AG04449 (cell line): ENCODE results near the gene FLNB.

Source experiments
- CTCF ChIA-PET: fragments of 350-600 bp; formaldehyde crosslinking; extraction: SDS; loops from one replicate; lab custom pipeline; 2021; ENCODE audit warnings: antibody characterized with exemption; lab: Yijun Ruan, JAX
- POLR2A ChIA-PET: fragments of 400-600, 350-600 bp; formaldehyde crosslinking; extraction: SDS; loops from one replicate; lab custom pipeline; 2020; ENCODE audit warnings: antibody characterized with exemption, inconsistent platforms; lab: Yijun Ruan, JAX
- DNase-seq: peaks from one replicate; pipeline ENCODE4 v3.0.0-alpha.2; 2010; ENCODE audit warnings: low read depth, low spot score
- H3K4me3 ChIP-seq: 2 replicates; pipeline ENCODE4 v1.5.1; 2011; ENCODE audit warnings: low read depth, mild to moderate bottlenecking, control low read depth, low read length
- TF ChIP-seq, protein P1 (sequence below): IDR thresholded peaks from one replicate; pipeline ENCODE4 v1.5.1; 2011; ENCODE audit warnings: mild to moderate bottlenecking, moderate library complexity, low read length, control low read depth, inconsistent platforms; ENCODE audit not compliant: insufficient read depth; ENCODE audit errors: missing control alignments

FLNB gene

DNA sequence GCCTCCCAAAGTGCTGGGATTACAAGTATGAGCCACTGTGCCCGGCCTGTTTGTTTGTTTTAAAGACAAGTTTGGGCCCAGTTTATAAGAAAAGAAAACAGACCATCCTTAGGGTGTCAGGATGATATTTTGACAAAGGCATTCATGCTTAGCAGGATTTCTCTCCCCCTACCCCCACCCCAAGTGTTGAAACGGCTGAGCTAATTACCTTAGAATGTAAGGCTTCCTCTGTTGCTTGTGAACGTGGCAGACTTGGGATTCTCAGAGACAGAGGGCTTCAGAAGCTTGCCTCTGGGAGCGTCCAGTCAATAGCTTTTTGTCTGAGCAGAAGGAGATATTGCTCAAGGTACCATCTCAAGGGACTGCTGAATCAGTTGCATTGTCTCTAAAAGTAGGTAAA, 24.0 kb downstream of the FLNB start:
- ChIA-PET POLR2A (no interaction called here), CTCF (interaction anchor here (0.7 to 1.3 kb wide), 4 partner anchors 9 to 18 kb away, joined by 3 to 4 read pairs (median 3); no protein-coding TSS in a partner anchor)
- TF ChIP-seq, protein P1, sequence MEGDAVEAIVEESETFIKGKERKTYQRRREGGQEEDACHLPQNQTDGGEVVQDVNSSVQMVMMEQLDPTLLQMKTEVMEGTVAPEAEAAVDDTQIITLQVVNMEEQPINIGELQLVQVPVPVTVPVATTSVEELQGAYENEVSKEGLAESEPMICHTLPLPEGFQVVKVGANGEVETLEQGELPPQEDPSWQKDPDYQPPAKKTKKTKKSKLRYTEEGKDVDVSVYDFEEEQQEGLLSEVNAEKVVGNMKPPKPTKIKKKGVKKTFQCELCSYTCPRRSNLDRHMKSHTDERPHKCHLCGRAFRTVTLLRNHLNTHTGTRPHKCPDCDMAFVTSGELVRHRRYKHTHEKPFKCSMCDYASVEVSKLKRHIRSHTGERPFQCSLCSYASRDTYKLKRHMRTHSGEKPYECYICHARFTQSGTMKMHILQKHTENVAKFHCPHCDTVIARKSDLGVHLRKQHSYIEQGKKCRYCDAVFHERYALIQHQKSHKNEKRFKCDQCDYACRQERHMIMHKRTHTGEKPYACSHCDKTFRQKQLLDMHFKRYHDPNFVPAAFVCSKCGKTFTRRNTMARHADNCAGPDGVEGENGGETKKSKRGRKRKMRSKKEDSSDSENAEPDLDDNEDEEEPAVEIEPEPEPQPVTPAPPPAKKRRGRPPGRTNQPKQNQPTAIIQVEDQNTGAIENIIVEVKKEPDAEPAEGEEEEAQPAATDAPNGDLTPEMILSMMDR, result no peak
- no peak overlapping the region for H3K4me3 ChIP-seq
- no peak for DNase-seq

GRCh38 chr3:58034738-58035523, 26.7 kb downstream of the FLNB start:
- DNase-seq, result no peak
- CTCF ChIA-PET, result interaction anchor here (0.6 to 3.4 kb wide), 4 partner anchors 10 to 533 kb away, joined by 3 to 12 read pairs (median 6); partner anchors contain the start of gene FLNB
- TF ChIP-seq, protein P1, result no peak
- no peak overlapping the region for H3K4me3 ChIP-seq
- POLR2A ChIA-PET, result no interaction called here

- no peak overlapping the region for H3K4me3 ChIP-seq
- no peak for DNase-seq
- TF ChIP-seq, protein P1, result no peak
- POLR2A ChIA-PET, result interaction anchor here (0.6 kb wide), 1 partner anchor 28 kb away, joined by 3 read pairs; no protein-coding TSS in a partner anchor
- CTCF ChIA-PET, result interaction anchor here (0.7 to 3.4 kb wide), 3 partner anchors 11 to 28 kb away, joined by 4 to 12 read pairs (median 7); partner anchors contain the start of gene FLNB
These were observed 27.5 kb downstream of the FLNB start for GRCh38 chr3:58035524-58036255.

DNA sequence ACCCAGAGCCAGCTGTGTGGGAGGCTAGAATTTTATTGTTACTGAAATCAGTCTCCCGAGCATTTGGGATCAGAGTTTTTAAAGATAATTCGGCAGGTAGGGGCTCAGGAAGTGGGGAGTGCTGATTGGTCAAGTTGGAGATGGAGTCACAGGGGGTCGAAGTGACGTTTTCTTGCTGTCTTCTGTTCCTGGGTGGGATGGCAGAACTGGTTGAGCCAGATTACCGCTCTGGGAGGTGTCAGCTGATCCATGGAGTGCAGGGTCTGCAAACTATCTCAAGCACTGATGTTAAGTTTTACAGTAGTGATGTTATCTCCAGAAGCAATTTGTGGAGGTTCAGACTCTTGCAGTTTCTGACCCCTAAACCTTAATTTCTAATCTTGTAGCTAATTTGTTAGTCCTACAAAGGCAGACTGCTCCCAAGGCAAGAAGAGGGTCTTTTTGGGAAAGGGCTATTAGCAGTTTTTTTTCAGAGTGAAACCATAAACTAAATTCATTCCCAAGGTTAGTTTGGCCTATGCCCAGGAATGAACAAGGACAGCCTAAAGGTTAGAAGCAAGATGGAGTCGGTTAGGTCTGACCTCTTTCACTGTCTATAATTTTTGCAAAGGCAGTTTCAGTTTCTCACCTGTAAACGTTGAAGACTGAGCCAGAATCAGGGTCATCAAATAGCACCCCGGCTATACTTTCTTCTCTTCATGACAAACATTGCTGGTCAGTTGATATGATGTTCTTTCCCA, 28.2 kb downstream of the FLNB start:
- POLR2A ChIA-PET, result interaction anchor here (0.6 kb wide), 1 partner anchor 28 kb away, joined by 3 read pairs; no protein-coding TSS in a partner anchor
- H3K4me3 ChIP-seq, result no peak overlapping the region
- TF ChIP-seq, protein P1, result no peak
- CTCF ChIA-PET, result interaction anchor here (1.5 to 3.4 kb wide), 2 partner anchors 12 to 17 kb away, joined by 7 to 12 read pairs; no protein-coding TSS in a partner anchor
- no peak for DNase-seq

GRCh38 chr3:58037141-58037910, 29.1 kb downstream of the FLNB start:
- TF ChIP-seq, protein P1, result no peak
- no peak overlapping the region for H3K4me3 ChIP-seq
- POLR2A ChIA-PET, result no interaction called here
- no peak for DNase-seq
- CTCF ChIA-PET, result interaction anchor here (3.4 kb wide), 1 partner anchor 12 kb away, joined by 12 read pairs; no protein-coding TSS in a partner anchor
